Stomach (tissue), 4 donors: ENCODE data around the gene MAGOHB.

Experiments used
- POLR2A ChIP-seq, 4 donors: fragments of 450-650 bp; IDR thresholded peaks; one replicate each; pipeline ENCODE4 v1.6.1; 2016; ENCODE audit warnings: antibody characterized with exemption in 4 of 4, control low read depth in 2 of 4, mild to moderate bottlenecking in 1 of 4, moderate library complexity in 1 of 4
- TF ChIP-seq, protein P1 (sequence below), 7 experiments: fragments of 450-650 bp in 4 of 7; fragments of 200-600 bp in 3 of 7; sonication (generic) in 3 of 7; IDR thresholded peaks; one replicate each; pipeline ENCODE4 v1.5.1; 2016 to 2019; ENCODE audit warnings: antibody characterized with exemption in 7 of 7, control low read depth in 2 of 7, mild to moderate bottlenecking in 1 of 7

DNA sequence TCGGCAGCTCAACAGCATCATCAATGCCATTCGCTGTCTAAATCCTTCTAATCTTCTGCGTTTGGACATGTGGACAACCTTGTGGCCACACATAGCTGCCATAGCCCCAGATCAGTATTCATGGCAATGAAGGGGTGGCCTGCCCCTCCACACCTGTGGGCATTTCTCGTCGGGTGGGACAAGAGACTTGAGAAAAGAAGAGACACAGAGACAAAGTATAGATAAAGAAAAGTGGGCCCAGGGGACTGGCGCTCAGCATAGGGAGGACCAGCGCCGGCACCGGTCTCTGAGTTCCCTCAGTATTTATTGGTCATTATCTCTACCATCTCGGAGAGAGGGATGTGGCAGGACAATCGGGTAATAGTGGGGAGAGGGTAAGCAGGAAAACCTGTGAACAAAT is 42.3 kb downstream of the MAGOHB start:
- no peak for TF ChIP-seq POLR2A (IDR thresholded peaks at IDR 0.05)
- TF ChIP-seq, protein P1, sequence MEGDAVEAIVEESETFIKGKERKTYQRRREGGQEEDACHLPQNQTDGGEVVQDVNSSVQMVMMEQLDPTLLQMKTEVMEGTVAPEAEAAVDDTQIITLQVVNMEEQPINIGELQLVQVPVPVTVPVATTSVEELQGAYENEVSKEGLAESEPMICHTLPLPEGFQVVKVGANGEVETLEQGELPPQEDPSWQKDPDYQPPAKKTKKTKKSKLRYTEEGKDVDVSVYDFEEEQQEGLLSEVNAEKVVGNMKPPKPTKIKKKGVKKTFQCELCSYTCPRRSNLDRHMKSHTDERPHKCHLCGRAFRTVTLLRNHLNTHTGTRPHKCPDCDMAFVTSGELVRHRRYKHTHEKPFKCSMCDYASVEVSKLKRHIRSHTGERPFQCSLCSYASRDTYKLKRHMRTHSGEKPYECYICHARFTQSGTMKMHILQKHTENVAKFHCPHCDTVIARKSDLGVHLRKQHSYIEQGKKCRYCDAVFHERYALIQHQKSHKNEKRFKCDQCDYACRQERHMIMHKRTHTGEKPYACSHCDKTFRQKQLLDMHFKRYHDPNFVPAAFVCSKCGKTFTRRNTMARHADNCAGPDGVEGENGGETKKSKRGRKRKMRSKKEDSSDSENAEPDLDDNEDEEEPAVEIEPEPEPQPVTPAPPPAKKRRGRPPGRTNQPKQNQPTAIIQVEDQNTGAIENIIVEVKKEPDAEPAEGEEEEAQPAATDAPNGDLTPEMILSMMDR (IDR thresholded peaks at IDR 0.05) = no peak
